Measurements from ENCODE around the gene EPG5. TPM values are rescaled to one million over a fixed set of nuclear protein-coding genes. Genes with fewer than 3 reads are reported as not detected.

The EPG5 gene
- total and polyA plus RNA-seq, 2 of the 4 experiments (the other 2 are of a cell fraction): 37.3 to 114 TPM

GRCh38 chr18:45976566-45976965 lies 9.4 kb upstream of the EPG5 start:
- no peak overlapping the region for H3K18ac ChIP-seq (ENCODE audit: low read depth, low read length)
- no peak overlapping the region for H4K5ac ChIP-seq (ENCODE audit: low read depth, low read length)
- intact Hi-C loops (cut with micrococcal nuclease) (no loop called here), in situ Hi-C loops (cut with MboI; ENCODE audit: low sequenced_read_pairs) (loop anchor here (5.0 kb wide), 1 partner anchor 96 kb away; the partner anchor contains the start of gene PSTPIP2), dilution Hi-C loops (cut with HindIII; ENCODE audit: low sequenced_read_pairs, unreplicated experiment) (no loop called here)
- H3K14ac ChIP-seq (replicated peaks; ENCODE audit: low read depth, low read length): no peak overlapping the region
- H3K9me1 ChIP-seq (ENCODE audit: insufficient read depth, low read length): no peaks in the 10 kb centered on the region
- no peak overlapping the region for H4K91ac ChIP-seq (ENCODE audit: insufficient read depth, low read depth, low read length)
- H3K36me3 ChIP-seq (ENCODE audit: control insufficient read depth, insufficient read depth, low read length): no peaks in the 10 kb centered on the region
- H3K4me1 ChIP-seq (ENCODE audit: control insufficient read depth, insufficient read depth, low read length): 0 out of 2 replicates have a peak, but pooled peaks cover 2% of the 10 kb centered on the region
- H3K9ac ChIP-seq (ENCODE audit: low read depth, low read length): no peak overlapping the region
- H2AFZ ChIP-seq (replicated peaks; ENCODE audit: low read length, poor library complexity): no peak overlapping the region
- H3K4me3 ChIP-seq (ENCODE audit: insufficient read depth, low read depth, low read length): no peak overlapping the region
- H3K4ac ChIP-seq (ENCODE audit: low read depth, low read length): no peak overlapping the region
- H3K79me1 ChIP-seq (ENCODE audit: low read depth in 1 of 2, low read length in 2 of 2): no peaks in the 10 kb centered on the region
- H2BK120ac ChIP-seq (ENCODE audit: low read depth, low read length): no peak overlapping the region
- DNase-seq: no peak
- POLR2A ChIA-PET (ENCODE audit: unreplicated experiment): interaction anchor here (0.6 kb wide), 1 partner anchor 195 kb away, joined by 26 read pairs; no protein-coding TSS in a partner anchor
- CTCF ChIA-PET: interaction anchor here (1.1 kb wide), 1 partner anchor 311 kb away, joined by 3 read pairs; no protein-coding TSS in a partner anchor
- no peak overlapping the region for H2BK15ac ChIP-seq (ENCODE audit: low read depth, low read length)
- no peak overlapping the region for H2BK20ac ChIP-seq (ENCODE audit: low read depth, low read length)
- no peaks in the 10 kb centered on the region for H3K27me3 ChIP-seq (ENCODE audit: control insufficient read depth, insufficient read depth, low read length)
- WGBS, 2 experiments (ENCODE audit: extremely low coverage in 2 of 2, insufficient read length in 1 of 2): no CpG with 5 or more reads among the region's 1 CpG
- no peak overlapping the region for H3K4me2 ChIP-seq (ENCODE audit: low read depth, low read length)
- H2BK5ac ChIP-seq (ENCODE audit: low read depth, low read length, poor library complexity, severe bottlenecking): no peak overlapping the region
- no peak for ATAC-seq (ENCODE audit: low read depth)
- no peak overlapping the region for H3K27ac ChIP-seq (ENCODE audit: insufficient read depth, low read length)
- H2AK9ac ChIP-seq (replicated peaks; ENCODE audit: low read depth, low read length, poor library complexity): no peak overlapping the region
- no TSS peak for BruUV-seq (replicated peaks)
- H3K56ac ChIP-seq (ENCODE audit: extremely low read depth, insufficient read depth, low read length): no peak overlapping the region
- no peaks in the 10 kb centered on the region for H3K9me3 ChIP-seq (ENCODE audit: control insufficient read depth, insufficient read depth, low read length)
- no peak overlapping the region for H3K23ac ChIP-seq (ENCODE audit: low read depth, low read length)
- H4K20me1 ChIP-seq (ENCODE audit: insufficient read depth, low read length): no peaks in the 10 kb centered on the region
- H4K8ac ChIP-seq (ENCODE audit: low read depth in 2 of 2, low read length in 2 of 2): no peak overlapping the region
- H2AK5ac ChIP-seq (ENCODE audit: low read depth, low read length): no peak overlapping the region
- no peak for TF ChIP-seq ELK1 (IDR thresholded peaks at IDR 0.05; ENCODE audit: borderline replicate concordance, low read depth, low read length)
- TF ChIP-seq USF2 (IDR thresholded peaks at IDR 0.05; ENCODE audit: low read depth, low read length): no peak
- TF ChIP-seq RFX5 (IDR thresholded peaks at IDR 0.05; ENCODE audit: low read depth, low read length): no peak
- TF ChIP-seq SMC3 (IDR thresholded peaks at IDR 0.05; ENCODE audit: low read depth, low read length): no peak

Measured in IMR-90 (cell line).